Left renal pelvis (tissue), 4 donors: ENCODE measurements around the gene IER3IP1. TPM values are rescaled to one million over a fixed set of nuclear protein-coding genes. Genes with fewer than 3 reads are reported as not detected.

Source experiments
- polyA plus RNA-seq, 4 donors: library from polyadenylated mRNA; unstranded; fragments of 120-200 nt; gene quantifications; one replicate each; pipeline ENCODE4 v1.2.1, GENCODE V29; 2013; ENCODE audit not compliant: insufficient read length in 4 of 4

The IER3IP1 gene
- polyA plus RNA-seq, 4 donors: 25.4 to 45.9 (median 37.5) TPM

Other genes starting within 250 kb of the IER3IP1 start
- under 1 TPM in 1 of 4 donors, not detected in 3; 0.09 TPM for gene ELOA2, start 140.7 kb downstream of the IER3IP1 start, polyA plus RNA-seq
- gene HDHD2, start 25.9 kb downstream of the IER3IP1 start, polyA plus RNA-seq: 10 to 100 TPM; 38.8 to 78.5 (median 60.0) TPM
- gene SKOR2, start 75.3 kb upstream of the IER3IP1 start, polyA plus RNA-seq: not detected